HG02981 (cell line): Measurements from ENCODE around the gene ZWILCH.
"Not testable (repeated sequence)": the region's sequence is repeated elsewhere in the genome, so short reads cannot be mapped to it uniquely, and the experiment has no call there.

Experiments used
- ATAC-seq: cut with Tn5 transposase; IDR thresholded peaks from one replicate; pipeline ENCODE4 v1.9.1; 2021; ENCODE audit warnings: mild to moderate bottlenecking, moderate library complexity; ENCODE audit not compliant: unreplicated experiment

ZWILCH gene

DNA sequence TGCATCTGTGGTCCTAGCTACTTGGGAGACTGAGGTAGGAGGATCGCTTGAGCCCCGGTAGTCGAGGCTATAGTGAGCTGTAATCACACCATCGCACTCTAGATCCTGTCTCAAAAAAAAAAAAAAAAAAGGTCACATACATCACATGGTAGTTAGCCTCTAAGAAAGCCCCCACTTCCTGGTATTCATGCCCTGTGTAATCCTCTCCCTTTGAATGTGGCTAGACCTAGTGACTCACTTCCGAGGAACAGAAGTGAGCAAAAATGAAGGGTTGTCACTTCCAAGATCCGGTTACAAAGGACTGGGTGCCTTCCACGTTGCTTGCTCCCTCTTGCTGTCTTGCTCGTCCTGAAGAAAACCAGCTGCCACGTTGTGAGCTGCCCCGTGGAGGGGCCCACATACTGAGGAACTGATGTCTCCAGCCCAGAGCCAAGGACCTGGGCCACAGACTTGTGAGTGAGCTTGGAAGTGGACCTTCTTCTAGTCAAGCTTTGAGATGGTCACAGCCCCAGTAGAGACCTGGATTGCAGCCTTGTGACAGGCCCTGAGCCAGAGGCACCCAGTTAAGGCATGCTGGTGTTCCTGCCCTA is 73.3 kb downstream of the ZWILCH start:
- no peak for ATAC-seq

GRCh38 chr15:66580643-66581042 is 75.5 kb downstream of the ZWILCH start:
- ATAC-seq = no peak

- ATAC-seq = no peak
Observed at GRCh38 chr15:66581972-66582537, 76.9 kb downstream of the ZWILCH start.

DNA sequence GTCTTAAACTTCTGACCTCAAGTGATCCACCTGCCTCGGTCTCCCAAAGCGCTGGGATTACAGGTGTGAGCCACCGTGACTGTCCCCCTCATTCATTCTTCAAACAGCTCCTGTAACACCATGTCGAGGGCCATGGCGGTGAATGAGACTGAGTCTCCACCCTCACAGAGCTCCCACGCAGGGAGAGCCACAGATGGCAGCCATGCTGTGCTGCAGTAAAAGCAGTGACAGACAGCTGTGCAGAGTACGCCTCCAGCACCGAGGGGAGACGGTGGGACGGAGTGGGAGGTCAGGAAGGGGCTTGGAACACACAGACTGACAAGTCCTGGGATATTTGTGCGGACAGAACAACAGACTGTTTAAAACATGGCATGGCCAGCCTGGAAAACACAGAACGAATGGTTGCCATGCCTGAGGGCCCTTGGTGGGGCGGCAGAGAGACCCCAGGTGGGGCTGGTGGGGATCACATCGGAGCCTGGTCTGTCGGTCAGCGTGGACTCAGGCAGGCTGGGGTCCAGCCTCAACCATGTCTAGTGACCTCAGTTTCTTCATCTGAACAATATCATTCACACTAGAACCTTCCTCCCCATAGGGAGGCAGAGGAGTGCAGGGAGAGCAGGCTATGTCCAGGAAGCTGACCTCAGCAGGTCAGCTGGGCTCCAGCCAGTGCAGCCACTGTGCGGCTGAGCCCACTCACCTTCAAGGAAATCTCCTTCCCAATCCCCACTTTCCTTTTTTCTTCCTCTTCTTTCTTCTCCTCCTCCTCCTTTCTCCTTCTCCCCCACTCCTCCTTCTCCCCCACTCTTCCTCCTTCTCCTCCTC is 81.2 kb downstream of the ZWILCH start:
- ATAC-seq = no peak

DNA sequence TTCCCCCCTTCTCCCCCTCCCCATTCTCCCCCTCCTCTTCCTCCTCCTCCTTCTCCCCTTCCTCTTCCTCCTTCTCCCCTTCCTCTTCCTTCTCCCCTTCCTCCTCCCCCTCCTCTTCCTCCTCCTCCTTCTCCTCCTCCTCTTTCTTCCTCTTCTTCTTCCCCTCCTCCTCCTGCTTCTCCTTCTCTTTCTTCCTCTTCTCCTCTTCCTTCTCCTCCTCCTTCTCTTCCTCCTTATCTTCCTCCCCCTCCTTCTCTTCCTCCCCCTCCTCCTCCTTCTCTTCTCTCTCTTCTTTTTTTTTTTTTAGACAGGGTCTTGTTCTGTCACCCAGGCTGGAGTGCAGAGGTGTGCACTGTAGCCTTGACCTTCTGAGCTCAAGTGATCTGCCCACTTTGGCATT is 81.9 kb downstream of the ZWILCH start:
- no peak for ATAC-seq

DNA sequence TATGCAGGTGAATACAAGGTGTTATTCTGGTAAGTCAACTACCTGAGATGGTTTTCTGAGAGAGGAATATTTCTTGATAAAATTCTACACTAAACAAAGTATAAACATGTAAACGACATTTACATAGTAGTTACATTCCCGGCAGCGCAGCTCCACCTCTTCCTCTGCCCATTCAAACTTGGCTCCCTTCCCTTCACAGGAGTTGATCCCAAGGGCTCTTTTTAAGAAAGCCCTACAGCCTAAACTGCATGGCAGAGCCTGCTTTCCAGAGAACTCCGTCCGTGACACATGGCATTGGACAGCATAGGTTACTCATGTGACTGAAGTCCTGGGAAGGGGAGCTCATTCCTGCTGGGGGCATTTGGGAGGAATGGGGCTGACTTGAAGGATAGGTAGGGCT is 82.6 kb downstream of the ZWILCH start:
- ATAC-seq = no peak

- ATAC-seq = no peak
Observed at GRCh38 chr15:66588537-66588936, 83.4 kb downstream of the ZWILCH start.

- ATAC-seq = no peak
Observed at GRCh38 chr15:66588971-66589370, 83.8 kb downstream of the ZWILCH start.

- not testable (repeated sequence) for ATAC-seq
Observed at GRCh38 chr15:66589429-66589828, 84.3 kb downstream of the ZWILCH start.

DNA sequence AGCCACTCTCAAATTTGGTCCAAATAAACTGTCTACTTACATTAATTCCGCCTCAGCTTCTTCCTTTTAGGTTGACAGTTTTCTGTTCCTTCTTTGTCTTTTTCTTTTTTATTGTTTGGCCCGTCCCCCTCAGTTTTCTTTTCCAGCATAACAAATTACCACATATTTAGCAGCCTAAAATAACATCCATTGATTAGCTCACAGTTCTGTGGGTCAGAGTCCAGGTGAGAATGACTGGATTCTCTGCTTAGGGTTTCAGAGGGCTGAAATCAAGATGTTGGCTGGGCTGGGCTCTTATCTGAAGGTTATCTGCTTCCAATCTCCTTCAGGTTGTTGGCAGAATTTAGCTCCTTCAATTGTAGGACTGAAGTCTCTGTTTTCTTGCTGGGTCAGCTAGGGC is 85.3 kb downstream of the ZWILCH start:
- ATAC-seq = no peak

DNA sequence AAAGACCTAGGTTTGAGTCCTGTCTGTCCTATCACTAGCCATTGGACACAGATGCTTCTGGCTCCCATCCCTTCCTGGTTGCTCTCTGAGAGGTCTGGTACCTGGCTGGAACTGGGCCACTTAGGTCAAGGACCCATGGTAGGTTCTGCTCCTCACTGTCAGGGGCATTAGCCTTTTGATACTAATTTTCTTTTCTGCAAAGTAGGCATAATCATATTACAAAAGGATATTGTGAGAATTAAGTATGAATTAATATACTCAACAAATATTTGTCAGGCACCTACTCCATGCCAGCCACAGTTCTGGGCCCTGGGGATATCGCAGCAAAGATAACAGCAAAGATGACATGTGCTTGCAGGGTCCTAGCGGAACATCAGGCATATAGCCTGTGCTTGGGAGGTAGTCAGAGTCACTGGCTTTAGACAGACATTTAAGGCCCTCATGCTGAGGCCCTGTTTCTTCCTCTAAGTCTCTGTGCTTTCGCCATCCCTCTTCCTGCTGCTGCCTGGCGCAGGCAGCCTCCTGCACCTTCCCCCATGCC is 86.3 kb downstream of the ZWILCH start:
- ATAC-seq = no peak

DNA sequence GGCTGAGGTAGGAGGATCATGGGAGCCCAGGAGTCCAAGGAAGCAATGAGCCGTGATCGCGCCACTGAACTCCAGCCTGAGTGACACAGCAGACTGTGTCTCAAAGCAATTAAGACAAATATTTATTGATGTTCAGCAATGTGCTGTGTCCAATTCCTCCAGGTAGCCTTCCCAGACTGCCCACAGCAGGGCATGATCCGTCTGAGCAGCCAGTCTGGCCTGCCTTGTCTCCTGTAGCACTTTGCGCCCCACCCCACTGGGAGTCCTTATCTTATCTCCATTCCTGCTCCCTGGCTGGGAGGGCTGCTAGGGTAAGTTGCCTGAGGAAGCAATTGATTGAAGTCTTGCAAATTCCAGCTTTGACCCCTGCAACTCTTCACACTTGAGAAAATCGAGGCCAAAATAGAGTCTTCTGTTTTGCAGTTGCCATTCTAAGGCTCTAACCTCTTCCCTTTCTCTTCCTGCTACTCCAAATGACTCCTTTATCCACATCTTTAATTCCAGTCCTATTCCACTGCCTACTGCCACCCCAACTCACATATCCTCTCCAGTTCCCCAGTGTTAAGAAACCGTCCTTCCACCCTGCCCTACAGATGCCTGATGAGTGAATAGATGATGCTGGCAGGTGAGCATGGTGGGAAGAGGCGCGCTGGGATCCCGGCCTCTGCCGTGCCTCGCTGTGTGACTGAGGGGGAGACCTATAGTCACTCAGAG is 87.5 kb downstream of the ZWILCH start:
- ATAC-seq = no peak

GRCh38 chr15:66593219-66593780 is 88.2 kb downstream of the ZWILCH start:
- ATAC-seq = no peak

- ATAC-seq = no peak
Observed at GRCh38 chr15:66594344-66594743, 89.2 kb downstream of the ZWILCH start.

- ATAC-seq = no peak
Observed at GRCh38 chr15:66594836-66595235, 89.7 kb downstream of the ZWILCH start.

GRCh38 chr15:66595332-66595731 is 90.2 kb downstream of the ZWILCH start:
- ATAC-seq = no peak

- ATAC-seq = no peak
Observed at GRCh38 chr15:66595931-66596545, 90.9 kb downstream of the ZWILCH start.

- ATAC-seq = no peak
Observed at GRCh38 chr15:66598095-66598815, 93.1 kb downstream of the ZWILCH start.
